ENCODE results near the gene CNTNAP5. TPM values are rescaled to one million over a fixed set of nuclear protein-coding genes. Genes with fewer than 3 reads are reported as not detected.

Gene CNTNAP5
- total RNA-seq, 1 experiment from 2014 or later = not detected

GRCh38 chr2:124725187-124725586 is 700.1 kb downstream of the CNTNAP5 start:
- no TSS peak for BruUV-seq (replicated peaks)
- Mint-ChIP-seq H3K4me1 (ENCODE audit: insufficient read depth, unreplicated experiment) (peaks cover 5% of the 10 kb centered on the region), H3K36me3 (ENCODE audit: insufficient read depth, unreplicated experiment) (no peaks in the 10 kb centered on the region), H3K27me3 (ENCODE audit: insufficient read depth, unreplicated experiment) (no peaks in the 10 kb centered on the region), H3K27ac (ENCODE audit: low read depth, unreplicated experiment) (no peak overlapping the region), H3K4me3 (ENCODE audit: unreplicated experiment) (no peak overlapping the region), H3K9me3 (ENCODE audit: unreplicated experiment) (no peaks in the 10 kb centered on the region)
- POLR2A ChIA-PET = no interaction called here
- no peak for TF ChIP-seq CTCF (IDR thresholded peaks at IDR 0.05; ENCODE audit: unreplicated experiment)
- CTCF ChIA-PET = no interaction called here
- DNase-seq (ENCODE audit: unreplicated experiment) = no peak
- intact Hi-C loops (cut with micrococcal nuclease) = no loop called here

- intact Hi-C loops (cut with micrococcal nuclease) = no loop called here
- Mint-ChIP-seq H3K27me3 (ENCODE audit: insufficient read depth, unreplicated experiment) (no peaks in the 10 kb centered on the region), H3K4me3 (ENCODE audit: unreplicated experiment) (no peak overlapping the region), H3K36me3 (ENCODE audit: insufficient read depth, unreplicated experiment) (no peaks in the 10 kb centered on the region), H3K9me3 (ENCODE audit: unreplicated experiment) (no peaks in the 10 kb centered on the region), H3K4me1 (ENCODE audit: insufficient read depth, unreplicated experiment) (no peaks in the 10 kb centered on the region), H3K27ac (ENCODE audit: low read depth, unreplicated experiment) (no peak overlapping the region)
- BruUV-seq (replicated peaks) = no TSS peak
- no peak for DNase-seq (ENCODE audit: unreplicated experiment)
- TF ChIP-seq CTCF (IDR thresholded peaks at IDR 0.05; ENCODE audit: unreplicated experiment) = no peak
- ChIA-PET CTCF (interaction anchor here (0.5 kb wide), 1 partner anchor 103 kb away, joined by 3 read pairs; no protein-coding TSS in a partner anchor), POLR2A (no interaction called here)
Measured at GRCh38 chr2:124740636-124741035, 715.5 kb downstream of the CNTNAP5 start.

- no peak for TF ChIP-seq CTCF (IDR thresholded peaks at IDR 0.05; ENCODE audit: unreplicated experiment)
- intact Hi-C loops (cut with micrococcal nuclease) = no loop called here
Measured at GRCh38 chr2:124753842-124754241, 728.8 kb downstream of the CNTNAP5 start.

GRCh38 chr2:124755386-124755785 is 730.3 kb downstream of the CNTNAP5 start:
- no peak for TF ChIP-seq CTCF (IDR thresholded peaks at IDR 0.05; ENCODE audit: unreplicated experiment)
- DNase-seq (ENCODE audit: unreplicated experiment) = peak; percentile 36
- Mint-ChIP-seq H3K9me3 (ENCODE audit: unreplicated experiment) (no peaks in the 10 kb centered on the region), H3K4me3 (ENCODE audit: unreplicated experiment) (no peak overlapping the region), H3K27me3 (ENCODE audit: insufficient read depth, unreplicated experiment) (no peaks in the 10 kb centered on the region), H3K4me1 (ENCODE audit: insufficient read depth, unreplicated experiment) (peaks cover 18% of the 10 kb centered on the region), H3K27ac (ENCODE audit: low read depth, unreplicated experiment) (no peak overlapping the region), H3K36me3 (ENCODE audit: insufficient read depth, unreplicated experiment) (no peaks in the 10 kb centered on the region)
- intact Hi-C loops (cut with micrococcal nuclease) = no loop called here
- no TSS peak for BruUV-seq (replicated peaks)
- CTCF ChIA-PET = interaction anchor here (1.0 kb wide), 1 partner anchor 13 kb away, joined by 3 read pairs; no protein-coding TSS in a partner anchor
- POLR2A ChIA-PET = no interaction called here

More at GRCh38 chr2:124753842-124754241, 728.8 kb downstream of the CNTNAP5 start:
- Mint-ChIP-seq H3K36me3 (ENCODE audit: insufficient read depth, unreplicated experiment) (no peaks in the 10 kb centered on the region), H3K4me3 (ENCODE audit: unreplicated experiment) (no peak overlapping the region), H3K27ac (ENCODE audit: low read depth, unreplicated experiment) (no peak overlapping the region), H3K4me1 (ENCODE audit: insufficient read depth, unreplicated experiment) (peaks cover 18% of the 10 kb centered on the region), H3K9me3 (ENCODE audit: unreplicated experiment) (peaks cover 8% of the 10 kb centered on the region), H3K27me3 (ENCODE audit: insufficient read depth, unreplicated experiment) (peaks cover 11% of the 10 kb centered on the region)
- no peak for DNase-seq (ENCODE audit: unreplicated experiment)
- ChIA-PET POLR2A (no interaction called here), CTCF (interaction anchor here (0.7 kb wide), 1 partner anchor 663 kb away, joined by 3 read pairs; no protein-coding TSS in a partner anchor)
- no TSS peak for BruUV-seq (replicated peaks)
